ENCODE results near the gene PCDH10. TPM values are rescaled to one million over a fixed set of nuclear protein-coding genes. Genes with fewer than 3 reads are reported as not detected.
A peak's percentile ranks its signal among the peaks of the same experiment; 100 is the strongest.

The PCDH10 gene
- total and polyA plus RNA-seq, 9 donors: 0.23 to 6.4 (median 1.7) TPM

- intact Hi-C loops (cut with DNase I): no loop called here
- 0 to 3% (median 2%) methylated on average over 26 of the region's 26 CpGs for WGBS, 3 donors
- peak overlapping the region; percentile 40 for H3K4me3 ChIP-seq
- peak in 2 of 5 donors; percentile 18 to 21 for DNase-seq
- TF ChIP-seq POLR2A (IDR thresholded peaks at IDR 0.05): no peak
- H3K36me3 ChIP-seq: no peaks in the 10 kb centered on the region
- peak overlapping the region in 1 of 2 donors; percentile 56 for H3K27ac ChIP-seq
- H3K27me3 ChIP-seq: no peaks in the 10 kb centered on the region
- H3K9me3 ChIP-seq: no peaks in the 10 kb centered on the region
- no peaks in the 10 kb centered on the region for H3K4me1 ChIP-seq (ENCODE audit: insufficient read depth)
These were observed 3.3 kb downstream of the PCDH10 start for GRCh38 chr4:133152330-133152821.

GRCh38 chr4:133152831-133153481 is 3.9 kb downstream of the PCDH10 start:
- no peak for DNase-seq
- intact Hi-C loops (cut with DNase I): no loop called here
- Histone ChIP-seq H3K27ac (peak overlapping the region in 1 of 2 donors; percentile 56), H3K9me3 (no peaks in the 10 kb centered on the region), H3K4me3 (peak overlapping the region; percentile 40), H3K36me3 (no peaks in the 10 kb centered on the region), H3K27me3 (no peaks in the 10 kb centered on the region), H3K4me1 (ENCODE audit: insufficient read depth) (no peaks in the 10 kb centered on the region)
- WGBS, 3 donors: 4 to 6% (median 4%) methylated on average over 20 of the region's 20 CpGs
- TF ChIP-seq CTCF (IDR thresholded peaks at IDR 0.05) (no peak), POLR2A (IDR thresholded peaks at IDR 0.05) (no peak), EP300 (IDR thresholded peaks at IDR 0.05) (no peak)

DNA sequence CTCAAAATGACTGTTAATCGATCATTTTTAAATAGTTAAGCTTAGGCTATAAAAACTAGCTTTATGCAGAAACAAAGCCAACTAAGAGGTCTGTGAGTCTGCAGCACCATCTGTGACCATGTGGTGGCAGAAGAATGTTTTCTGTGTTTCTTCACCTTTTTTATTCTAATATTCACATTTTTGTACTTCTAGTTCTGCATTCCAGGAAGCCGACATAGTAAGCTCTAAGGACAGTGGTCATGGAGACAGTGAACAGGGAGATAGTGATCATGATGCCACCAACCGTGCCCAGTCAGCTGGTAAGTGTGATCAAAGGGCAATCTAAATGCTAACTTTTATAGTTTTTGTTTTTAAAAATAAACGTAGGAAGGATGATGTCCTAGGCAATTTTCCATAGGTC is 5.6 kb downstream of the PCDH10 start:
- Histone ChIP-seq H3K4me1 (ENCODE audit: insufficient read depth) (no peaks in the 10 kb centered on the region), H3K9me3 (no peaks in the 10 kb centered on the region), H3K4me3 (no peak overlapping the region), H3K27me3 (no peaks in the 10 kb centered on the region), H3K27ac (no peak overlapping the region), H3K36me3 (no peaks in the 10 kb centered on the region)
- no peak for DNase-seq
- TF ChIP-seq CTCF (IDR thresholded peaks at IDR 0.05) (no peak), EP300 (IDR thresholded peaks at IDR 0.05) (no peak), POLR2A (IDR thresholded peaks at IDR 0.05) (no peak)
- WGBS, 3 donors: 17 to 20% (median 17%) methylated on average over 4 of the region's 4 CpGs
- intact Hi-C loops (cut with DNase I): no loop called here

DNA sequence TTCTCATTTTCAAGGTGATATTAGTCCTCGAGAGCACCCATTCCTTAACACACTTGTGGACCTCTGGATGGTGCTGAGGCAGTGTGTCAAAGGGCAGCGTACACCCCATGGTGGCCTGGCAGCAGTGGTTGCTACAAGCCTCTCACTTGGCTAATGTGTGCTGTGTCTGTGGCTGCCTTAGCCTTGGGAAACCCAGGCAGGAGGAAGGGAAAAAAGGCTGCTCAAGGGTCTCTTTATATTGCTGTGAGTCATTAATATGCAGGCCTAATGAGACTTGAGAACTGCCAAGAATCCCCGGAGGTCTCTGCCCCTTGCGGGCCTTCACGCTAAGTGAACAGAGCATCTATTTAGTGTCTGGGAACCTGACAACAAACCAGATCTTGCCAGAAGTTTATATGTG is 7.0 kb downstream of the PCDH10 start:
- H3K36me3 ChIP-seq: no peaks in the 10 kb centered on the region
- DNase-seq: no peak
- WGBS, 3 donors: 83 to 89% (median 84%) methylated on average over 5 of the region's 5 CpGs
- H3K27ac ChIP-seq: no peak overlapping the region
- no peaks in the 10 kb centered on the region for H3K27me3 ChIP-seq
- H3K4me1 ChIP-seq (ENCODE audit: insufficient read depth): no peaks in the 10 kb centered on the region
- H3K4me3 ChIP-seq: no peak overlapping the region
- H3K9me3 ChIP-seq: no peaks in the 10 kb centered on the region
- intact Hi-C loops (cut with DNase I): no loop called here
- no peak for TF ChIP-seq CTCF (IDR thresholded peaks at IDR 0.05)
- no peak for TF ChIP-seq POLR2A (IDR thresholded peaks at IDR 0.05)
- TF ChIP-seq EP300 (IDR thresholded peaks at IDR 0.05): no peak

DNA sequence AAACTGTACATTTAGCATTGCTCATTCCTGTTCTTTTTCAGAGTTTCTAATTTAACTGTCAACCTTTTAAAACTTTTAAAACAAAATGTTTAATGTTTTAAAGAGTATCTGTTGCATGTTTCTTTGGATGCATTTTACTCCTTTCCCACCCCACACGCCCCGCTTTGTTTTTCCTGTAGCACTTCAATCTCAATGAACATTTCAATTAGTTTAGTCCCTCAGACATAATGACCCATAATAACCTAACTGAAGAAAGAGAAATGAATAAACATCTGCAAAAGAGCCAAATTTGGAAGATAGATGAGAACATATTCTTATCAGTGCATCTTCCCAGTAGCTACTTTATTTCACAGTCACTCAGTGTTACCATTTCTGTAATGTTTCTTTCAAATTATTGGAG is 7.5 kb downstream of the PCDH10 start:
- 92 to 97% (median 93%) methylated on average over 2 of the region's 2 CpGs for WGBS, 3 donors
- Histone ChIP-seq H3K4me1 (ENCODE audit: insufficient read depth) (no peaks in the 10 kb centered on the region), H3K27ac (no peak overlapping the region), H3K36me3 (no peaks in the 10 kb centered on the region), H3K4me3 (no peak overlapping the region), H3K9me3 (no peaks in the 10 kb centered on the region), H3K27me3 (no peaks in the 10 kb centered on the region)
- TF ChIP-seq POLR2A (IDR thresholded peaks at IDR 0.05): no peak
- TF ChIP-seq EP300 (IDR thresholded peaks at IDR 0.05): no peak
- no peak for TF ChIP-seq CTCF (IDR thresholded peaks at IDR 0.05)
- intact Hi-C loops (cut with DNase I): no loop called here
- DNase-seq: no peak
